GM12873 (cell line): ENCODE data around the gene MCTS1.

ENCODE experiments used
- TF ChIP-seq, protein P1 (sequence below): IDR thresholded peaks from 2 replicates; pipeline ENCODE4 v1.5.1; 2012; ENCODE audit warnings: low read depth, mild to moderate bottlenecking, moderate library complexity, low read length, control low read depth; ENCODE audit not compliant: insufficient read depth; ENCODE audit errors: missing control alignments

Gene MCTS1

DNA sequence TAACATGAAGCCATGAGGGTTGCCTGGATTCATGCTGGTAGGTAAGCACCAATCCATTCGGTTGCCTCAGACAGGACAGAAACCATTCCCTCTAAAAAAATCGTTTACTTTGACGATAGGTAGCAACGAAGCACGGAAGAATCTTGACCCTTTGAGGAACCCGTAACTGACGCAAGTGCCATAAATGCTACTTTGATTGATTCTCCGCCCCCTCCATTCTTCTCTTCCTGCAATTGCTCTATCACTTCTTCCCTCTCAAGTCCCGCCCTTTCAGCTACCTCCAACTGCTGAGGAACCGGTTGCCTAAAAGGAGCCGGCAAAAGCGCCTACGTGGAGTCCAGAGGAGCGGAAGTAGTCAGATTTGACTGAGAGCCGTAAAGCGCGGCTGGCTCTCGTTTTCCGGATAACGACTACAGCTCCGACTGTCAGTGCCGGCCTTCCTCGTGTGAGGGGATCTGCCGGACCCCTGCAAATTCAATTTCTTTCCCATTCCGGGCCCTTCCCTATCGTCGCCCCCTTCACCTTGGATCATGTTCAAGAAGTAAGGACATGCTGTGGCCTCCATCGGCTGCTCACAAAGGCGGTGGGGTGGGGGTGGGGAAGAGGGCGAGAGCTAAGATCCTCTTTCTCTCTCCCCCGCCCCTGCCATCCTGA, at the start of gene MCTS1:
Gene MCTS1, plus strand, starts transcription at position 395 of the 654 bp plus-strand sequence. Its CDS starts 136 bp downstream, at position 531.
- TF ChIP-seq, protein P1, sequence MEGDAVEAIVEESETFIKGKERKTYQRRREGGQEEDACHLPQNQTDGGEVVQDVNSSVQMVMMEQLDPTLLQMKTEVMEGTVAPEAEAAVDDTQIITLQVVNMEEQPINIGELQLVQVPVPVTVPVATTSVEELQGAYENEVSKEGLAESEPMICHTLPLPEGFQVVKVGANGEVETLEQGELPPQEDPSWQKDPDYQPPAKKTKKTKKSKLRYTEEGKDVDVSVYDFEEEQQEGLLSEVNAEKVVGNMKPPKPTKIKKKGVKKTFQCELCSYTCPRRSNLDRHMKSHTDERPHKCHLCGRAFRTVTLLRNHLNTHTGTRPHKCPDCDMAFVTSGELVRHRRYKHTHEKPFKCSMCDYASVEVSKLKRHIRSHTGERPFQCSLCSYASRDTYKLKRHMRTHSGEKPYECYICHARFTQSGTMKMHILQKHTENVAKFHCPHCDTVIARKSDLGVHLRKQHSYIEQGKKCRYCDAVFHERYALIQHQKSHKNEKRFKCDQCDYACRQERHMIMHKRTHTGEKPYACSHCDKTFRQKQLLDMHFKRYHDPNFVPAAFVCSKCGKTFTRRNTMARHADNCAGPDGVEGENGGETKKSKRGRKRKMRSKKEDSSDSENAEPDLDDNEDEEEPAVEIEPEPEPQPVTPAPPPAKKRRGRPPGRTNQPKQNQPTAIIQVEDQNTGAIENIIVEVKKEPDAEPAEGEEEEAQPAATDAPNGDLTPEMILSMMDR: no peak

DNA sequence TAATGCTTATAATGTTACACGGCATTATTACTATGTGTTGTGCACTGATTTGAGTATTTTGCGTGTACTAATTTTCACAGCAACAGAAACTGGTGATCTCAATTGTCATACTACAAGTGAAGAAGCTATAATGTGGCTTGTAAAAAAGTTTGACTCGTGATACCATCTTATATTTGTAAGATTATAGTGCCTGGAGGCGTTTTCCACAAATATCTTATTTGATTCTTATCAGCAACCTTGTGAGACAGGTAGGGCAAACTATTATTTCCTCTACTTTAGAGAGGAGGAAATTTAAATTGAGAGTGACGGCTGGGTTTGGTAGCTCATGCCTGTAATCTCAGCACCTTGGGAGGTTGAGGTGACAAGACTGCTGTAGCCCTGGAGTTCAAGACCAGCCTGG, 47.6 kb upstream of the MCTS1 start:
- TF ChIP-seq, protein P1: no peak

- TF ChIP-seq, protein P1: no peak
Observed at GRCh38 chrX:120559804-120560203, 44.1 kb upstream of the MCTS1 start.

DNA sequence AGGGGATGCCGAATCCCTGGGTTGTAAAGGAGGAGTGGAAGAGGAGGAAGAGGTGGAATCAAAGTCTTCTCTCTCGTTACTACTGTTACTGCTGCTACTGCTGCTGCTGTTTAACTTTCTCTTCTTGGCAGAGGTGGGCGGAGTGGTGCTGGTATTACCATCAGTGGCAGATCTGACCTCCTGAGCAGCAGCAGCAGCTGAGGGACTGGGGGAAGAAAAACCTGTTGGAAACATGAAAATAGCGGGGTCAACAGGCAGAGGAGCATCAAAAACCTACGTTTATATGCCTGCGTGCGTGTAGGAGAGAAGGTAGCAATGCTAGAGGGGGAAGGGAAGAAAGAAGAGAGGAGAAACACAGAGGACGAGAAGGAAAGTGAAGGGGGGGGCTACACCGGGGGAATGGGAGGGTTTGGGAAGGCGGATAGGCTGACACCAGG, 43.5 kb upstream of the MCTS1 start:
- TF ChIP-seq, protein P1: no peak

DNA sequence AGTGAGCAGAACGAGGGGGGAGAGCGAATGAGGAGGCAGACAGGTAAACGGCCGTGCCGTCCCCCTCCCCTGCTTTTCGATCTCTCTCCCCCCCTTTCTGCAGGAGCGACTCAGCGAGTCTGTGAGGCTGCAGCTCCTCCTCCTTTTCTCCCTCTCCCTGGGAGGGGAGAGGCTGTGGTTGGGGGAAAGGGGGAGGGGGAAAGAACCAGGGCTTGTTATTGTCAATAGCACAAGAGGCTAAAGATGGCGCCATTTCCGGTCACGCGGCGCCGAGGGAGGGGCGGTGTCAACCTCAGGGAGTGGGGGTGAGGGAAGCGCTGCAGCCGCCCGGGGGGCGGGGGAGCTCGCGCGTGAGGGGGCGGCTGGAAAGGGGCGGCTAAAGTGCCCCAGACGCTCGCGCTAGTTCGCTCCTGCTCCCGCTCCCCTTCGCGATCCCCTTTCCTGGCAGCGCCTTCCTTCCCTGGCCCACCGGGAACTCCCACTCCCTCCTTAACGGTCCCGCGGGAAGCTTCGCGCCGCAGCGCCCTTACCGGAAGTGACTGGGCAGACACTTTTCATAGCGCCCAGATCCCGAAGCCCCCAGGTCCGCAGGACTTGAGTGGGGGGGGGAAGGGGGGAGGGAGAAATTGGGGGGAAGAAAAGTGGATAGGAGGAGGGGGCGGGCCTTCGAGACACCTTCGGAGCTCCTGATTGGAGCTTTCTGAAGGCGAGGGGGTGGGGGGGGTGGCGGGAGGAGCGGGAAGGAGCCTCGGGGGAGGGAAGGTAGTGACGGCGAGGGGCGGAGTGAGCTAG, 42.9 kb upstream of the MCTS1 start, which contains the start of gene CUL4B:
Gene CUL4B, minus strand, starts transcription at position 121 of the 792 bp plus-strand sequence. CDS start 324 bp downstream, outside the sequence.
- TF ChIP-seq, protein P1: no peak

DNA sequence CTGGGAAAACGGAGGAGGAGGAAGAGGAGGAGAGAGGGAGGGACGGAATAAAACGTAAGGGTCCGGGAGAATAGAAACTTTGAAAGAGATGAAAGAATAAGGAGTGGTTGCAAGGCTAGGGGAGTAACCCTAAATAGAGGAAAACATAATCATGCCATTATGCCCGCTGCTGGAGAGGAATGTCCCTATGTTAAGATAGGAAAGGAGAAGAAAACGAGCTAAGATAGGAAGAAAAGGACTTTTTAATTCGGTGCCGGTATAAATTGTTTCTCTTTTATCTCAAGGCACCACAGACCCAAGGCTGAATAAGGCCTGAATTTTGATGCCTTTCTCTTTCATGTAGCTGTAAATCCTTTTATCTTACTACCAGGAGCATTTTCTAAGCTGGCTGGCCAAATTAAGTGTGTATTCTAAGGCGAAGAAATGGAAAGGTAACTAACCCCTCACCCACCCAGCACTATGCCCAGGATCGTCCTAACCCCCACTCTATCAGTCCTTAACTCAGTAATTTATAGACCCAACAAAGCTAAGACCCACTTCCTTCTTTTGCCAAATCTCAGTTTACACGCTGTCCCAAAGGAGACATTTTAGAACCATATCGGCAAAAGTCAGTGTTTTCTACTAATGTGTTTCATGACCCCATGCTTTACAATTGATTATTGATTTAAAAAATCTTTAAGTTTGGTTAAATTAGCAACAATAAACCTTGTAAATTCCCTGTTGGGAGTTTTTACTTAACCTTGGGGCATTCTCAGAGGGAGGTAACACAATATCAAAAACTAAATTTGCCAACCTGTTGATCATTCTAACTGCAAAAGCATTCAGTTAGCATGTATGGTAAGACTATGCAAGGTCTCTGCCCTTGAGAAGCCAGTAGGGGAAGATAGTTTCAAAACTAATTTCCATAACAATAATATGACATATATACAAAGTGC, 42.0 kb upstream of the MCTS1 start:
- TF ChIP-seq, protein P1: no peak
